GM13977 (cell line): ENCODE data around the gene CWC22.

Source experiments
- DNase-seq: peaks from one replicate; pipeline ENCODE4 v3.0.0; 2012; ENCODE audit warnings: low spot score
- in situ Hi-C: fragments of 300-500 bp; cut with MboI; formaldehyde crosslinking; loops from one replicate; pipeline ENCODE4 v1.12.0; 2022; ENCODE audit warnings: low sequenced_read_pairs, low pct_unique_long_range_greater_than_20kb, mixed read lengths, inconsistent platforms; ENCODE audit not compliant: unreplicated experiment
- TF ChIP-seq, protein P1 (sequence below): IDR thresholded peaks from 2 replicates; pipeline ENCODE4 v1.5.1; 2012; ENCODE audit warnings: mild to moderate bottlenecking, control low read depth; ENCODE audit not compliant: insufficient read depth; ENCODE audit errors: extremely low read depth, missing control alignments

The CWC22 gene

DNA sequence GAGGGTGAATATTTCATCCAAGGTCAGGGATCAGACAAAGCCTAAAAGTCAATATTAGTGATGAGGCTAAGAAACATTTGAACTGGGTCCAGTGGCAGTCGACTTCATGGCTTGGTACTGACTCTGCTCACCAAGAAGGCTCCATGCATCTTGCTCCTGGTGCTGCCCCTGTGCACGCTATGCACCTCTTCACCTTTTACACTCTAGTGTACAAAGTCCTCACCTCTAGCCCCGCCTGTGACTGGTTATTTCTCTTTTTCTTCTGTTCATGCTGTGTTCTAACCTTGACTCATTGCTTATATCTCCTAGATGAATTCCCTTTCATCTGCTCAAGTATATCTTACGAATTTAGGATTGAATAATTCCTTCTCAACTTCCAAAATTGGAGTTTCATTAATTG, 93.3 kb downstream of the CWC22 start:
- TF ChIP-seq, protein P1, sequence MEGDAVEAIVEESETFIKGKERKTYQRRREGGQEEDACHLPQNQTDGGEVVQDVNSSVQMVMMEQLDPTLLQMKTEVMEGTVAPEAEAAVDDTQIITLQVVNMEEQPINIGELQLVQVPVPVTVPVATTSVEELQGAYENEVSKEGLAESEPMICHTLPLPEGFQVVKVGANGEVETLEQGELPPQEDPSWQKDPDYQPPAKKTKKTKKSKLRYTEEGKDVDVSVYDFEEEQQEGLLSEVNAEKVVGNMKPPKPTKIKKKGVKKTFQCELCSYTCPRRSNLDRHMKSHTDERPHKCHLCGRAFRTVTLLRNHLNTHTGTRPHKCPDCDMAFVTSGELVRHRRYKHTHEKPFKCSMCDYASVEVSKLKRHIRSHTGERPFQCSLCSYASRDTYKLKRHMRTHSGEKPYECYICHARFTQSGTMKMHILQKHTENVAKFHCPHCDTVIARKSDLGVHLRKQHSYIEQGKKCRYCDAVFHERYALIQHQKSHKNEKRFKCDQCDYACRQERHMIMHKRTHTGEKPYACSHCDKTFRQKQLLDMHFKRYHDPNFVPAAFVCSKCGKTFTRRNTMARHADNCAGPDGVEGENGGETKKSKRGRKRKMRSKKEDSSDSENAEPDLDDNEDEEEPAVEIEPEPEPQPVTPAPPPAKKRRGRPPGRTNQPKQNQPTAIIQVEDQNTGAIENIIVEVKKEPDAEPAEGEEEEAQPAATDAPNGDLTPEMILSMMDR, result no peak
- DNase-seq, result no peak
- in situ Hi-C loops, result no loop called here

DNA sequence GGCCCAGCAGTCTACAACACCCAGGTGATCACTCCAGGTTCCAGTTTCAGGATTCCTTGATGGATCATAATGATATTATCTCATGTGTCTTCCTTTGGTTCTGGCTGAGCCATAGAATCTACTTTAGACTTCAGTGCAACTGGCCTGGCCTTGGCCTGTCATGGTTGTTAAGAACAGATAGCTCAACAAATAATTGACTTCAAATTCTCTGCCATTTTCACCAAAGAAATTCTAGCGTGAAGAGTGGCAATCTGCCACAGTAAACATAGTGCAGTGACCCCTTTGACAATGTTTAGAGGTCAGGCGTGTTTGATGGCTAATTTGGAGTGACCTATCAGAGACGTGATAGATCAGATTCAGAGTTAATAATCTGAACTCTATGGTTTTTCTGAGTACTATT, 95.5 kb downstream of the CWC22 start:
- no peak for DNase-seq
- TF ChIP-seq, protein P1, result no peak
- in situ Hi-C loops, result no loop called here

DNA sequence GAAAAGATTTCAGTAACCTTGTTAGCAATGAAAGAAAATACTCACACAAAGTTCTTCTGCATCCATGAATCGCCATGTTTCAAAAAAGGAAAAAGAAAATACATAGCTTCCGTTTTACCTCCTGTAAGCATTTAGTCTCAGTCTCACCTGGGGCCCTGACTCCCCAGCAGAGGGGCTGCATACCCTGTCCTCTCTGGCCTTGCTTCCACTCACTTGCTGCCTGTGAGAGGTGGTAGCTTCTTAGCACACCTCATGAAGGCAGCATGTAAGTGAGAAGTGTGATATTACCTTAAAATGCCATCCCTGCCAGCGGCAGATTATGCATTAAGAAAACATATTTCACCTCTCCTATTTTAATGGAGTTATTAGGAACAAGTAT, 96.4 kb downstream of the CWC22 start:
- DNase-seq, result no peak
- in situ Hi-C loops, result no loop called here
- TF ChIP-seq, protein P1, result no peak

DNA sequence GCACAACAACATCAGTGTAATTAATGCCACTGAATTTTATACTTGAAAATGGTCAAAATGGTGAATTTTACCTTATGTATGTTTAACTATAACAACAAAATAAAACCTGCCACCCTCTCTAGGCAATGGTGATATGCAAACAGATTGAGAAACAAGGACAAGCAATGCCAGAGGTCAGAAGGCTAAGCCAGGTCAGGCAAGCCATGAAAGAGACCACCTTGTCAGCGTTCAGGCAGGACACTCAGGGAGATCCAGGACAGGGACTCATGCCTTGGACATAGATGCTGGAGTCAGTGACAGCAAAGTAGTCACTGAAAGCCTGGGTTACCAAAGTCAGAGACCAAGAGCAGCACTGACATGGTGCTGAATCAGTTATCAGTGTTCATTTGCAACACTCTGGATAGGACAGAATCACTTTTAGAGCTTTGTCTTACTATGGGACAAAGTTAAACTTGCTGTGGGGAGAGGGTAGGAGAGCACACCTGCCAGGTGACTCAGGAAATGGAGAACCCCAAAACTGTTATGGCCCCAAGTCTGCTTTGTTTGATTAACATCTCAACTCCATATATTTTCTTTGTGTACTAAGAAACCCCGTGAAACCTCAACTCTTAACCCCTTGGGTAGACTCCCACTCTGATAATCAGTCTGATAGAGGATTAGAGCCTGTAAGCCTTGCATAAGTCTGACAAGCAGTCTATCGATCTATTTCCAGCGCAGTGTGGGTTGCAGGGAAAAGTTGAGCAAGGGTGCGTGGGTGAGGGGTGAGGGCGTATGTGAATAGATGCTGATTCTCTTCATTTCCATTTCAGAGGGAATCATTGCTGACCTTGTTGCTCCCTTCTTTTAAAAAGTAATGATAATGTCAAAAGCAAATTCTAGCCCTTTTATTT, 97.0 kb downstream of the CWC22 start:
- DNase-seq, result no peak
- in situ Hi-C loops, result no loop called here
- TF ChIP-seq, protein P1, result no peak

DNA sequence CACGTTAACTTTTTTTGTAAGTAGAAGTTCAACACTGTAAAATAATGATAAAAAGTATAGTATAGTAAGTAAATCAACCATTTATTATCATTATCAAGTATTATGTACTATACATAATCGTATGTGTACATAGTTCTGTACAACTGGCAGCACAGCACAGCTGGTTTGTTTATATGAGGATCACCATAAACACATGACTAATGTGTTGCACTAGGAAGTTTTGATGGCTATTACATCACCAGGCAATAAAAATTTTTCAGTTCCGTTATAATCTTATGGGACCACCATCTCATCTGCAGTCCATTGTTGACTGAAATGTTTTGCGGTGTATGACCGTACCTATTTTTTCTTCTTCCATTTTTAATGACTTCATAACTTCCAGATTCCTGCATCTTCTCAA, 106.4 kb downstream of the CWC22 start:
- TF ChIP-seq, protein P1, result no peak
- no peak for DNase-seq
- in situ Hi-C loops, result no loop called here

DNA sequence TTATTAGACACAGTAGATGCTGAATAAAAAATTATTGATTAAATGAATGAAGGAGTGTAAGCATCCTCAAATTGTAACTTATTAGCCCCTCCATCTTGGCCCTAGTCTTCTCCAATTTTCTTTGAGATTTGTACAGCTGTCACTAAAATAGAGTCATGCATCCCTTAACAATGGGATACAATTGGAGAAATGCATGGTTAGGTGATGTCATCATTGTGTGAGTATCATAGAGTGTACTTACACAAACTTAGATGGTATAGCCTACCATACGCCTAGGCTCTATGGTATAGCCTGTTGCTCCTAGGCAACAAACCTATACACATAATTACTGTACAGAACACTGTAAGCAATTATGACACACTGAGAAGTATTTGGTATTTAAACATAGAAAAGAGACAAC, 107.4 kb downstream of the CWC22 start:
- TF ChIP-seq, protein P1, result no peak
- no peak for DNase-seq
- in situ Hi-C loops, result no loop called here
